ENCODE data around the gene MYPOP.

- no peak for TF ChIP-seq SNRNP70 (optimal IDR thresholded peaks at IDR 0.05; ENCODE audit: low read depth, low read length)
- TF ChIP-seq ZNF77 (CRISPR knock-in tag; IDR thresholded peaks at IDR 0.05): no peak
- no peak for TF ChIP-seq SIN3A (IDR thresholded peaks at IDR 0.05; ENCODE audit: borderline replicate concordance in 2 of 2, control insufficient read depth in 1 of 2, low read depth in 2 of 2, low read length in 2 of 2)
- no peak for TF ChIP-seq ZFP91 (CRISPR knock-in tag; IDR thresholded peaks at IDR 0.05)
- no peak for TF ChIP-seq BCL6 (CRISPR knock-in tag; IDR thresholded peaks at IDR 0.05)
- peak in 1 of 2 experiments; percentile 17; a peak in 1 of 4 replicates for TF ChIP-seq KDM1A (IDR thresholded peaks at IDR 0.05)
- no peak for TF ChIP-seq POLR2AphosphoS5 (IDR thresholded peaks at IDR 0.05; ENCODE audit: control insufficient read depth, insufficient read depth, low read depth, low read length)
- TF ChIP-seq NFRKB (IDR thresholded peaks at IDR 0.05; ENCODE audit: low read depth): no peak
- TF ChIP-seq TAF1 (IDR thresholded peaks at IDR 0.05; ENCODE audit: control insufficient read depth, extremely low read depth, insufficient read depth, low read length, severe bottlenecking): no peak
- TF ChIP-seq ATF3 (IDR thresholded peaks at IDR 0.05): no peak
- no peak for TF ChIP-seq ATF3 (CRISPR knock-in tag; conservative IDR thresholded peaks at IDR 0.05)
- no peak for TF ChIP-seq POLR2A (conservative IDR thresholded peaks at IDR 0.05)
- TF ChIP-seq MAX (CRISPR knock-in tag; IDR thresholded peaks at IDR 0.05): no peak
- TF ChIP-seq CTCF (IDR thresholded peaks at IDR 0.05 in 2 of 3, conservative IDR thresholded peaks at IDR 0.05 in 1 of 3; ENCODE audit: insufficient read depth in 2 of 3, low read depth in 1 of 3, low read length in 3 of 3): no peak
Observed at GRCh38 chr19:45860359-45861259, 41.8 kb downstream of the MYPOP start.
